SK-N-SH (cell line): ENCODE results near the gene ABLIM1. TPM values are rescaled to one million over a fixed set of nuclear protein-coding genes. Genes with fewer than 3 reads are reported as not detected.

Source experiments
- CTCF ChIA-PET: fragments of 300-600, 350-600 bp; formaldehyde crosslinking; extraction: SDS; loops from one replicate; lab custom pipeline; 2021; lab: Yijun Ruan, JAX
- POLR2A ChIA-PET: fragments of 350-600 bp; sonication (Branson Sonifier 250); formaldehyde crosslinking; extraction: SDS; loops from one replicate; lab custom pipeline; 2020; ENCODE audit warnings: antibody characterized with exemption, inconsistent platforms; lab: Yijun Ruan, JAX
- DNase-seq: peaks from one replicate; pipeline ENCODE4 v3.0.0; 2012
- H2AFZ ChIP-seq: fragments of 200-600 bp; sonication (generic); 2 replicates; pipeline ENCODE4 v1.8.1; 2016; ENCODE audit warnings: antibody characterized with exemption, mild to moderate bottlenecking, low read depth
- H3F3A ChIP-seq: fragments of 200-600 bp; sonication (generic); replicated peaks from 2 replicates; pipeline ENCODE3; 2016; ENCODE audit warnings: antibody characterized with exemption, mild to moderate bottlenecking; ENCODE audit not compliant: insufficient read depth
- H3K27ac ChIP-seq, 2 experiments: fragments of 200-500 bp in 1 of 2; fragments of 200-600 bp in 1 of 2; sonication (Bioruptor generic) in 1 of 2; sonication (generic), shearing (Covaris generic) in 1 of 2; 2 replicates each; pipeline versions ENCODE4 v1.5.1 to v1.6.1; 2014 to 2016; ENCODE audit warnings: low read depth in 2 of 2, inconsistent platforms in 1 of 2, low read length in 1 of 2, mild to moderate bottlenecking in 1 of 2, mixed read lengths in 1 of 2
- H3K27me3 ChIP-seq: fragments of 200-600 bp; sonication (generic), shearing (Covaris generic); 2 replicates; pipeline ENCODE4 v1.6.1; 2016; ENCODE audit warnings: mixed run types; ENCODE audit not compliant: insufficient read depth
- H3K36me3 ChIP-seq, 2 experiments: fragments of 200-500 bp in 1 of 2; fragments of 200-600 bp in 1 of 2; sonication (Bioruptor generic) in 1 of 2; sonication (generic) in 1 of 2; replicated peaks in 1 of 2; 2 replicates each; pipeline versions ENCODE3 to v1.5.1; 2014 to 2016; ENCODE audit warnings: low read length in 1 of 2, mild to moderate bottlenecking in 1 of 2; ENCODE audit not compliant: insufficient read depth in 2 of 2, control insufficient read depth in 1 of 2
- H3K4me1 ChIP-seq, 2 experiments: fragments of 200-500 bp in 1 of 2; fragments of 200-600 bp in 1 of 2; sonication (Bioruptor generic) in 1 of 2; sonication (generic), shearing (Covaris generic) in 1 of 2; 2 replicates each; pipeline versions ENCODE4 v1.5.1 to v1.6.1; 2014 to 2016; ENCODE audit warnings: low read depth in 1 of 2, low read length in 1 of 2, mixed run types in 1 of 2; ENCODE audit not compliant: insufficient read depth in 2 of 2, control insufficient read depth in 1 of 2
- H3K4me2 ChIP-seq: fragments of 200-600 bp; sonication (generic), shearing (Covaris generic); 2 replicates; pipeline ENCODE4 v1.6.1; 2017; ENCODE audit warnings: mixed run types
- H3K4me3 ChIP-seq, 2 experiments: fragments of 200-500 bp in 1 of 2; fragments of 200-600 bp in 1 of 2; sonication (Bioruptor generic) in 1 of 2; sonication (generic), shearing (Covaris generic) in 1 of 2; 2 replicates each; pipeline versions ENCODE4 v1.5.1 to v1.8.1; 2014 to 2016; ENCODE audit warnings: low read depth in 2 of 2, inconsistent platforms in 1 of 2, low read length in 1 of 2, mild to moderate bottlenecking in 1 of 2, mixed read lengths in 1 of 2, moderate library complexity in 1 of 2
- H3K79me2 ChIP-seq: fragments of 200-600 bp; sonication (generic); 2 replicates; pipeline ENCODE4 v1.8.1; 2017; ENCODE audit warnings: mild to moderate bottlenecking; ENCODE audit not compliant: insufficient read depth
- H3K9ac ChIP-seq: fragments of 200-600 bp; sonication (generic); 2 replicates; pipeline ENCODE4 v1.6.1; 2017; ENCODE audit warnings: mixed run types
- H3K9me2 ChIP-seq: fragments of 200-600 bp; sonication (generic); 2 replicates; pipeline ENCODE4 v1.6.1; 2017; ENCODE audit warnings: mixed run types
- H3K9me3 ChIP-seq: fragments of 200-600 bp; sonication (generic); 2 replicates; pipeline ENCODE4 v1.6.1; 2017; ENCODE audit warnings: mixed run types, mild to moderate bottlenecking, moderate library complexity
- H4K20me1 ChIP-seq: fragments of 200-600 bp; sonication (generic); 2 replicates; pipeline ENCODE4 v1.6.1; 2017; ENCODE audit warnings: mild to moderate bottlenecking, mixed run types; ENCODE audit not compliant: insufficient read depth
- CHD2 ChIP-seq: fragments of 150-350 bp; IDR thresholded peaks from 2 replicates; pipeline ENCODE4 v1.6.1; 2018; ENCODE audit warnings: low read length; ENCODE audit not compliant: partially characterized antibody
- ELF1 ChIP-seq: IDR thresholded peaks from 2 replicates; pipeline ENCODE4 v1.4.0; 2012
- EP300 ChIP-seq, 2 experiments: IDR thresholded peaks; 2 replicates each; pipeline versions ENCODE4 v1.4.0 to v1.6.1; 2012; ENCODE audit warnings: borderline replicate concordance in 1 of 2, low read depth in 1 of 2, low read length in 1 of 2
- FOXJ3 ChIP-seq: sonication (generic); formaldehyde crosslinking; IDR thresholded peaks from 2 replicates; pipeline ENCODE4 v1.5.1; 2020; ENCODE audit warnings: mild to moderate bottlenecking, missing genetic modification reagents
- FOXM1 ChIP-seq: IDR thresholded peaks from 2 replicates; pipeline ENCODE4 v1.4.0; 2012; ENCODE audit warnings: low read depth, mild to moderate bottlenecking
- GABPA ChIP-seq: IDR thresholded peaks from 2 replicates; pipeline ENCODE4 v1.4.0; 2012; ENCODE audit warnings: low read depth, mild to moderate bottlenecking
- GATA2 ChIP-seq: sonication (generic); formaldehyde crosslinking; IDR thresholded peaks from 2 replicates; pipeline ENCODE4 v1.5.0; 2020; ENCODE audit warnings: mild to moderate bottlenecking, missing genetic modification reagents
- IRF3 ChIP-seq: fragments of 150-350 bp; IDR thresholded peaks from 2 replicates; pipeline ENCODE4 v1.6.1; 2016; ENCODE audit warnings: mild to moderate bottlenecking, low read depth, low read length
- JUND ChIP-seq: IDR thresholded peaks from 2 replicates; pipeline ENCODE4 v1.4.0; 2012
- MAX ChIP-seq: IDR thresholded peaks from 2 replicates; pipeline ENCODE4 v1.4.0; 2012; ENCODE audit warnings: low read depth
- MXI1 ChIP-seq: IDR thresholded peaks from 2 replicates; pipeline ENCODE4 v1.6.1; 2012; ENCODE audit warnings: mild to moderate bottlenecking, low read depth, low read length, improper control_type of control experiment
- NFIC ChIP-seq: IDR thresholded peaks from 2 replicates; pipeline ENCODE4 v1.4.0; 2012; ENCODE audit warnings: borderline replicate concordance
- PBX3 ChIP-seq: IDR thresholded peaks from 2 replicates; pipeline ENCODE4; 2012
- POLR2AphosphoS5 ChIP-seq: IDR thresholded peaks from 2 replicates; pipeline ENCODE4 v1.6.1; 2012; ENCODE audit warnings: low read depth, low read length
- REST ChIP-seq: IDR thresholded peaks from 2 replicates; pipeline ENCODE4 v1.6.1; 2012; ENCODE audit warnings: mild to moderate bottlenecking, low read depth, low read length, moderate library complexity
- RFX5 ChIP-seq: IDR thresholded peaks from 2 replicates; pipeline ENCODE4 v1.6.1; 2012; ENCODE audit warnings: mild to moderate bottlenecking, improper control_type of control experiment, low read length
- TCF12 ChIP-seq: IDR thresholded peaks from 2 replicates; pipeline ENCODE4 v1.4.0; 2012
- TEAD4 ChIP-seq: IDR thresholded peaks from 2 replicates; pipeline ENCODE4 v1.4.0; 2012; ENCODE audit warnings: mild to moderate bottlenecking, borderline replicate concordance; ENCODE audit not compliant: insufficient read depth
- ZBTB33 ChIP-seq: IDR thresholded peaks from 2 replicates; pipeline ENCODE4 v1.4.0; 2012; ENCODE audit warnings: low read depth, borderline replicate concordance
- WGBS: methylation state at CpG from one replicate; pipeline ENCODE4 v1.1.6; 2017; ENCODE audit warnings: low lambda C conversion rate; 5-methylcytosine and 5-hydroxymethylcytosine counted together
- polyA plus RNA-seq, 3 experiments: library from polyadenylated mRNA; depleted of rRNA; stranded (reverse); fragments of >200 nt; gene quantifications; 2 replicates each; pipeline ENCODE4 v1.2.3, GENCODE V29; 2012

The ABLIM1 gene
- polyA plus RNA-seq, 1 of the 3 experiments (the other 2 are of a cell fraction), result 16.1 TPM

GRCh38 chr10:114398587-114399331 is 259.3 kb downstream of the ABLIM1 start:
- Histone ChIP-seq H3K4me2 (no peak overlapping the region), H3K27me3 (peaks cover 42% of the 10 kb centered on the region; the same call in 1 of the 2 replicates), H2AFZ (no peak overlapping the region), H3F3A (no peaks in the 10 kb centered on the region), H3K79me2 (no peaks in the 10 kb centered on the region), H3K9me3 (no peaks in the 10 kb centered on the region), H3K9ac (no peak overlapping the region), H4K20me1 (no peaks in the 10 kb centered on the region), H3K4me1 (peaks cover 0 to 2% of the 10 kb centered on the region in 2 experiments; a peak in 1 of 4 replicates), H3K9me2 (no peaks in the 10 kb centered on the region), H3K4me3 (no peak overlapping the region), H3K27ac (no peak overlapping the region), H3K36me3 (no peaks in the 10 kb centered on the region)
- WGBS, result 83% methylated on average over 7 of the region's 10 CpGs
- TF ChIP-seq IRF3 (no peak), FOXJ3 (no peak), FOXM1 (no peak), CHD2 (no peak), POLR2AphosphoS5 (no peak), TCF12 (no peak), PBX3 (no peak), EP300 (IDR thresholded peaks at IDR 0.05; ENCODE audit: borderline replicate concordance in 1 of 2, low read depth in 1 of 2, low read length in 1 of 2) (no peak), TEAD4 (no peak), NFIC (no peak), RFX5 (no peak)
- POLR2A ChIA-PET, result no interaction called here
- no peak for DNase-seq
- CTCF ChIA-PET, result interaction anchor here (0.8 to 2.7 kb wide), 4 partner anchors 20 to 95 kb away, joined by 3 to 15 read pairs (median 3); no protein-coding TSS in a partner anchor

- H3K9me3 ChIP-seq, result no peaks in the 10 kb centered on the region
- H3K4me2 ChIP-seq, result no peak overlapping the region
- H3K9me2 ChIP-seq, result no peaks in the 10 kb centered on the region
- H3K9ac ChIP-seq, result no peak overlapping the region
- no peak overlapping the region for H2AFZ ChIP-seq
- DNase-seq, result no peak
- no peak overlapping the region for H3K27ac ChIP-seq
- no peak overlapping the region for H3K4me3 ChIP-seq
- CTCF ChIA-PET, result interaction anchor here (1.2 to 2.7 kb wide), 4 partner anchors 10 to 93 kb away, joined by 3 to 15 read pairs (median 4); no protein-coding TSS in a partner anchor
- H3K79me2 ChIP-seq, result no peaks in the 10 kb centered on the region
- H3K36me3 ChIP-seq, result no peaks in the 10 kb centered on the region
- POLR2A ChIA-PET, result no interaction called here
- no peaks in the 10 kb centered on the region for H3F3A ChIP-seq
- H3K4me1 ChIP-seq, result no peaks in the 10 kb centered on the region; a peak in 1 of 4 replicates
- 86% methylated on average over 6 of the region's 6 CpGs for WGBS
- H3K27me3 ChIP-seq, result peaks cover 32% of the 10 kb centered on the region; the same call in 1 of the 2 replicates
- H4K20me1 ChIP-seq, result no peaks in the 10 kb centered on the region
- TF ChIP-seq REST (no peak), ZBTB33 (no peak), ELF1 (no peak), GATA2 (CRISPR knock-in tag) (no peak), GABPA (no peak), MAX (no peak), CHD2 (no peak), NFIC (no peak), TEAD4 (no peak), JUND (no peak), MXI1 (no peak)
Observed at GRCh38 chr10:114397651-114398145, 260.4 kb downstream of the ABLIM1 start.
